Measurements from ENCODE around the gene OLAH. TPM values are rescaled to one million over a fixed set of nuclear protein-coding genes. Genes with fewer than 3 reads are reported as not detected.
"Not testable (repeated sequence)": the region's sequence is repeated elsewhere in the genome, so short reads cannot be mapped to it uniquely, and the experiment has no call there.

OLAH gene
- 10 to 100 TPM in 3 of 7 donors, 1 to 10 TPM in 3, not detected in 1; 2.6 to 17.5 (median 6.8) TPM for total RNA-seq
- 1 to 10 TPM in 2 of 3 donors, under 1 TPM in 1; 0.80 to 4.0 (median 1.2) TPM for polyA plus RNA-seq
- long read RNA-seq, donor 1, result 0 reads
- long read RNA-seq, donor 2, result 0 reads

- intact Hi-C loops (cut with DNase I; ENCODE audit: low total_unique reads), result no loop called here
- Histone ChIP-seq H3K36me3 (no peaks in the 10 kb centered on the region), H3K27ac (peak within 1 kb of the TSS in 3 of 8 donors; percentile 46 to 79 (median 66)), H3K4me3 (no peak within 1 kb of the TSS), H3K27me3 (replicated peaks in 1 of 7) (no peaks in the 10 kb centered on the region), H3K4me1 (no peaks in the 10 kb centered on the region), H3K9me3 (no peaks in the 10 kb centered on the region)
- no peak for DNase-seq
- TF ChIP-seq CTCF (IDR thresholded peaks at IDR 0.05 in 8 of 11, conservative IDR thresholded peaks at IDR 0.05 in 3 of 11), result no peak
- TF ChIP-seq POLR2A (IDR thresholded peaks at IDR 0.05), result no peak
- no peak for TF ChIP-seq POLR2AphosphoS5 (IDR thresholded peaks at IDR 0.05)
- 88 to 100% (median 95%) methylated on average over 1 of the region's 1 CpG for WGBS, 5 donors
Measured at GRCh38 chr10:15043674-15044073, at the start of gene OLAH. Gene OLAH (plus strand): TSS chr10:15043943. CDS start chr10:15047289, 3,346 bp downstream.

GRCh38 chr10:14995964-14996565 lies 47.7 kb upstream of the OLAH start:
- H3K4me1 ChIP-seq, result no peaks in the 10 kb centered on the region
- TF ChIP-seq POLR2A (IDR thresholded peaks at IDR 0.05) (no peak), POLR2AphosphoS5 (IDR thresholded peaks at IDR 0.05) (no peak), CTCF (IDR thresholded peaks at IDR 0.05 in 8 of 11, conservative IDR thresholded peaks at IDR 0.05 in 3 of 11) (no peak)
- H3K9me3 ChIP-seq, result peaks cover 0 to 5% (median 0%) of the 10 kb centered on the region in 8 donors
- peaks cover 0 to 8% (median 0%) of the 10 kb centered on the region in 7 donors for H3K27me3 ChIP-seq (replicated peaks in 1 of 7)
- intact Hi-C loops (cut with DNase I; ENCODE audit: low total_unique reads), result no loop called here
- DNase-seq, result no peak
- H3K4me3 ChIP-seq, result no peak overlapping the region
- 66 to 94% (median 88%) methylated on average over 43 to 50 of the region's 50 CpGs for WGBS, 5 donors
- no peaks in the 10 kb centered on the region for H3K36me3 ChIP-seq
- no peak overlapping the region for H3K27ac ChIP-seq

- DNase-seq, result not testable (repeated sequence)
- 75 to 79% (median 76%) methylated on average over 5 of the region's 5 CpGs for WGBS, 5 donors
Measured at GRCh38 chr10:15013530-15013929, 30.2 kb upstream of the OLAH start.

GRCh38 chr10:15015451-15015850 lies 28.3 kb upstream of the OLAH start:
- 81 to 88% (median 87%) methylated on average over 7 of the region's 7 CpGs for WGBS, 5 donors
- intact Hi-C loops (cut with DNase I; ENCODE audit: low total_unique reads), result no loop called here
- TF ChIP-seq POLR2AphosphoS5 (IDR thresholded peaks at IDR 0.05), result no peak
- TF ChIP-seq POLR2A (IDR thresholded peaks at IDR 0.05), result no peak
- no peak for TF ChIP-seq CTCF (IDR thresholded peaks at IDR 0.05 in 8 of 11, conservative IDR thresholded peaks at IDR 0.05 in 3 of 11)
- Histone ChIP-seq H3K27me3 (replicated peaks in 1 of 7) (no peaks in the 10 kb centered on the region), H3K4me3 (no peak overlapping the region), H3K27ac (no peak overlapping the region), H3K4me1 (no peaks in the 10 kb centered on the region), H3K9me3 (no peaks in the 10 kb centered on the region), H3K36me3 (no peaks in the 10 kb centered on the region)
- no peak for DNase-seq

More at GRCh38 chr10:15013530-15013929, 30.2 kb upstream of the OLAH start:
- H3K4me3 ChIP-seq; H3K27ac ChIP-seq; intact Hi-C loops (cut with DNase I; ENCODE audit: low total_unique reads); H3K36me3 ChIP-seq; H3K27me3 ChIP-seq (replicated peaks in 1 of 7); H3K9me3 ChIP-seq; H3K4me1 ChIP-seq: not testable (repeated sequence)

GRCh38 chr10:15020966-15021365 lies 22.8 kb upstream of the OLAH start:
- WGBS, 5 donors, result 65 to 83% (median 73%) methylated on average over 3 to 4 of the region's 5 CpGs
- H3K4me3 ChIP-seq; H3K9me3 ChIP-seq; H3K36me3 ChIP-seq; H3K4me1 ChIP-seq; intact Hi-C loops (cut with DNase I; ENCODE audit: low total_unique reads); H3K27ac ChIP-seq; H3K27me3 ChIP-seq (replicated peaks in 1 of 7); DNase-seq: not testable (repeated sequence)

GRCh38 chr10:15023079-15023478 lies 20.7 kb upstream of the OLAH start:
- intact Hi-C loops (cut with DNase I; ENCODE audit: low total_unique reads); H3K4me1 ChIP-seq; DNase-seq; H3K27ac ChIP-seq; H3K27me3 ChIP-seq (replicated peaks in 1 of 7); H3K36me3 ChIP-seq; H3K9me3 ChIP-seq; H3K4me3 ChIP-seq: not testable (repeated sequence)
- WGBS, 5 donors, result 81 to 93% (median 89%) methylated on average over 6 of the region's 6 CpGs

GRCh38 chr10:15024017-15025004 lies 19.4 kb upstream of the OLAH start:
- not testable (repeated sequence) for H3K27me3 ChIP-seq (replicated peaks in 1 of 7)

More at GRCh38 chr10:15024017-15025004, 19.4 kb upstream of the OLAH start:
- H3K4me1 ChIP-seq; H3K36me3 ChIP-seq; H3K27ac ChIP-seq; intact Hi-C loops (cut with DNase I; ENCODE audit: low total_unique reads); DNase-seq; H3K4me3 ChIP-seq; H3K9me3 ChIP-seq: not testable (repeated sequence)
- WGBS, 5 donors, result 76 to 85% (median 82%) methylated on average over 16 to 17 of the region's 17 CpGs

All from spleen (tissue), 13 donors.